Lung (tissue), 12 donors: ENCODE data around the gene EIF3K. TPM values are rescaled to one million over a fixed set of nuclear protein-coding genes. Genes with fewer than 3 reads are reported as not detected.
A peak's percentile ranks its signal among the peaks of the same experiment; 100 is the strongest.

Source experiments
- ATAC-seq: fragments of 200-7000 bp; cut with Tn5 transposase; one replicate; pipeline ENCODE4 v1.9.1; 2020; ENCODE audit warnings: moderate number of reproducible peaks; ENCODE audit not compliant: insufficient read depth, low FRiP score
- DNase-seq, 3 donors: peaks; one replicate each; pipeline ENCODE4 v3.0.0-alpha.2; 2013 to 2017
- H3K27ac ChIP-seq, 2 donors: one replicate each; pipeline ENCODE4 v1.5.1; 2013; ENCODE audit warnings: mild to moderate bottlenecking in 2 of 2, moderate library complexity in 2 of 2, control low read depth in 1 of 2, inconsistent platforms in 1 of 2, low read depth in 1 of 2, low read length in 1 of 2
- H3K27me3 ChIP-seq, 3 donors: one replicate each; pipeline ENCODE4 v1.5.1; 2013; ENCODE audit warnings: low read length in 2 of 3; ENCODE audit not compliant: control insufficient read depth in 3 of 3, insufficient read depth in 3 of 3
- H3K36me3 ChIP-seq, 4 donors: one replicate each; pipeline ENCODE4 v1.5.1; 2013; ENCODE audit warnings: low read length in 4 of 4, mild to moderate bottlenecking in 1 of 4, moderate library complexity in 1 of 4; ENCODE audit not compliant: control insufficient read depth in 4 of 4, insufficient read depth in 4 of 4
- H3K4me1 ChIP-seq, 5 donors: one replicate each; pipeline ENCODE4 v1.5.1; 2013; ENCODE audit warnings: low read length in 5 of 5, mild to moderate bottlenecking in 2 of 5, moderate library complexity in 1 of 5; ENCODE audit not compliant: control insufficient read depth in 5 of 5, insufficient read depth in 5 of 5
- H3K4me3 ChIP-seq: one replicate; pipeline ENCODE4 v1.5.1; 2013; ENCODE audit warnings: mild to moderate bottlenecking, control low read depth, moderate library complexity
- H3K9ac ChIP-seq, 2 donors: one replicate each; pipeline ENCODE4 v1.5.1; 2013; ENCODE audit warnings: low read length in 2 of 2, control low read depth in 1 of 2; ENCODE audit not compliant: insufficient read depth in 1 of 2
- H3K9me3 ChIP-seq, 4 donors: one replicate each; pipeline ENCODE4 v1.5.1; 2013; ENCODE audit warnings: low read length in 3 of 4, mild to moderate bottlenecking in 1 of 4, moderate library complexity in 1 of 4; ENCODE audit not compliant: control insufficient read depth in 4 of 4, insufficient read depth in 3 of 4
- WGBS, 2 donors: extraction: QIAGEN DNeasy Blood & Tissue Kit; methylation state at CpG; one replicate each; pipeline ENCODE4 v1.1.7; 2013; 5-methylcytosine and 5-hydroxymethylcytosine counted together
- polyA plus RNA-seq, 2 donors: library from polyadenylated mRNA; stranded (reverse); fragments of 200-250 nt; gene quantifications; one replicate each; pipeline ENCODE4 v1.2.1, GENCODE V29; 2013
- total RNA-seq, 2 donors: library from RNA; depleted of rRNA in 1 of 2; stranded (reverse); fragments of >200 nt in 1 of 2; gene quantifications; one replicate each; pipeline ENCODE4 v1.2.1, GENCODE V29; 2014 to 2021
- TF ChIP-seq, protein P1 (sequence below): IDR thresholded peaks from 2 replicates; pipeline ENCODE4 v1.5.1; 2012; ENCODE audit warnings: mild to moderate bottlenecking; ENCODE audit errors: control extremely low read depth, extremely low read depth
- donor health status: control.
- donor health status: control.
- donor health status: Bipolar disorder and iron deficiency.
- donor health status: healthy.
- donor health status: DM: yes; HTN: yes; CAD: no.

EIF3K gene
- total and polyA plus RNA-seq, 4 donors: 142 to 344 (median 255) TPM

DNA sequence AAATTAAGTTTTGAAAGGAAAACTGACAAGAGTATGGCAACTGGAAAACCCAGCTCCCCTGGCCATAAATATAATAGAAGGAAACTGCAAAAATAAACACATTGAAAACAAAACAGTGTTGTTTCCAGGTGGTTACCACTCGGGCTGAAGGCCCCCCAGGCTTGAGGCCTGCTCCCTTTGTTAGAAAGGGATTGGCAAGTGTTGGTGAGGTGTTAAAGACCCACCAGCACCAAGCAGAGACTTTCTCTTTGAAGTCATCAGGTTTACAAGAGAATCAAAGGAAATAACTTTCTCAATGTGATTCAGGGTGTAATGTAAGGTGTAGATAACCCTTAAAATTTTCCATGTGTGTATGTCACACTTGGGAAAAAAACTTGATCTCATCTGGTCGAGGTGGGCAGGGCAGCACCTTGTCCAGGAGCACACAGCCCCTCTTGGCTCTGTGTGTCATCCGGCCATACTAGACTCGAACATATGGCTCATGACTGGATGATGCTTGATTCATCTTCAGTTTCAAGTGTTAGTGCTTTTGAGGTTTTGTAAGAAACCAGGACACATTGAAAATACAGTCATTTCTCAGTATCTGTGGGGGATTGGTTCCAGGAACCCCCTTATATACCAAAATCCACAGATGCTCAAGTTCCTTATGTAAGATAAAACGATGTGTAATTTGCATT, 36.3 kb downstream of the EIF3K start:
- Histone ChIP-seq H3K4me3 (no peak overlapping the region), H3K36me3 (peaks cover 0 to 5% (median 2%) of the 10 kb centered on the region in 4 donors), H3K27ac (peak overlapping the region; percentile 76 to 99), H3K9ac (peak overlapping the region in 1 of 2 donors; percentile 28), H3K9me3 (no peaks in the 10 kb centered on the region), H3K4me1 (peaks cover 36 to 81% (median 62%) of the 10 kb centered on the region in 5 donors), H3K27me3 (no peaks in the 10 kb centered on the region)
- 48 to 61% methylated on average over 5 of the region's 5 CpGs for WGBS, 2 donors
- no peak for DNase-seq
- no peak for ATAC-seq
- TF ChIP-seq, protein P1, sequence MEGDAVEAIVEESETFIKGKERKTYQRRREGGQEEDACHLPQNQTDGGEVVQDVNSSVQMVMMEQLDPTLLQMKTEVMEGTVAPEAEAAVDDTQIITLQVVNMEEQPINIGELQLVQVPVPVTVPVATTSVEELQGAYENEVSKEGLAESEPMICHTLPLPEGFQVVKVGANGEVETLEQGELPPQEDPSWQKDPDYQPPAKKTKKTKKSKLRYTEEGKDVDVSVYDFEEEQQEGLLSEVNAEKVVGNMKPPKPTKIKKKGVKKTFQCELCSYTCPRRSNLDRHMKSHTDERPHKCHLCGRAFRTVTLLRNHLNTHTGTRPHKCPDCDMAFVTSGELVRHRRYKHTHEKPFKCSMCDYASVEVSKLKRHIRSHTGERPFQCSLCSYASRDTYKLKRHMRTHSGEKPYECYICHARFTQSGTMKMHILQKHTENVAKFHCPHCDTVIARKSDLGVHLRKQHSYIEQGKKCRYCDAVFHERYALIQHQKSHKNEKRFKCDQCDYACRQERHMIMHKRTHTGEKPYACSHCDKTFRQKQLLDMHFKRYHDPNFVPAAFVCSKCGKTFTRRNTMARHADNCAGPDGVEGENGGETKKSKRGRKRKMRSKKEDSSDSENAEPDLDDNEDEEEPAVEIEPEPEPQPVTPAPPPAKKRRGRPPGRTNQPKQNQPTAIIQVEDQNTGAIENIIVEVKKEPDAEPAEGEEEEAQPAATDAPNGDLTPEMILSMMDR: no peak

DNA sequence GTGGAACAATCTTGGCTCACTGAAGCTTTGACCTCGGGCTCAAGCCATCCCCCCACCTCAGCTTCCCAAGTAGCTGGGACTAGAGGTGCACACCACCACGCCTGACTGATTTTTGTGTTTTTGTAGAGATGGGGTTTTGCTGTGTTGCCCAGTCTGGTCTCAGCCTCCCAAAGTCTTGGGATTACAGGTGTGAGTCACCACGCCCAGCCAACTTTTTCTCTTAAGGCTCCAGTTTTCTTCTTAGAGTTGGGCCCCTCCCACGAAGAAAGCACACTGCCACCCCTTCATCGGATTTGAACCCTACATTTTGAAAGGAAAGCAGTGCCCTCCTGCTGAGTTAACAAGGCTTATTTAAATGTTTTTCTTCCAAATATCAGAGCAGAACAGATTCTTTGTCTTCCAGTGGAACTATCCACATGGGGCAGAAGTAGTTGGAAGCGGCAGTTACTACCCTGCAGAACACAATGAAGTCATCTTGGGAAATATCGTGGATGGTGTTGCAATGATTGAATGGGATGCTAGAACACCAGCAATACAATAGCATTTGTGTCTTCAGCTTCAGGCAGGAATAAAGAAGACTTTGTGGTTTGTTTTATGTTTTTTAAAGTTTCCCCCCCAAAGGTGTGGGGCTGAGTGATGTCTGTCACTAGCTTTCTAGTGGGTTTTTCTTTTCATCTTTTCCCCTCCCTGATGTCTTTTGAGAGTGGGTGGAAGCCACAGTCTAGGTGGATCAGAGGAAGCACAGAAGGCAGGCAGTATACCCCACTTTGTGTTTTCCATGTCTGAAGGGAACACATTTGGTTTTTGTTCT, 37.4 kb downstream of the EIF3K start:
- WGBS, 2 donors: 58 to 62% methylated on average over 7 of the region's 7 CpGs
- Histone ChIP-seq H3K9ac (no peak overlapping the region), H3K9me3 (no peaks in the 10 kb centered on the region), H3K4me3 (no peak overlapping the region), H3K36me3 (peaks cover 0 to 10% (median 2%) of the 10 kb centered on the region in 4 donors), H3K27me3 (no peaks in the 10 kb centered on the region), H3K4me1 (peaks cover 34 to 76% (median 60%) of the 10 kb centered on the region in 5 donors), H3K27ac (peak overlapping the region; percentile 42 to 82)
- ATAC-seq: no peak
- no peak for DNase-seq
- TF ChIP-seq, protein P1: no peak

DNA sequence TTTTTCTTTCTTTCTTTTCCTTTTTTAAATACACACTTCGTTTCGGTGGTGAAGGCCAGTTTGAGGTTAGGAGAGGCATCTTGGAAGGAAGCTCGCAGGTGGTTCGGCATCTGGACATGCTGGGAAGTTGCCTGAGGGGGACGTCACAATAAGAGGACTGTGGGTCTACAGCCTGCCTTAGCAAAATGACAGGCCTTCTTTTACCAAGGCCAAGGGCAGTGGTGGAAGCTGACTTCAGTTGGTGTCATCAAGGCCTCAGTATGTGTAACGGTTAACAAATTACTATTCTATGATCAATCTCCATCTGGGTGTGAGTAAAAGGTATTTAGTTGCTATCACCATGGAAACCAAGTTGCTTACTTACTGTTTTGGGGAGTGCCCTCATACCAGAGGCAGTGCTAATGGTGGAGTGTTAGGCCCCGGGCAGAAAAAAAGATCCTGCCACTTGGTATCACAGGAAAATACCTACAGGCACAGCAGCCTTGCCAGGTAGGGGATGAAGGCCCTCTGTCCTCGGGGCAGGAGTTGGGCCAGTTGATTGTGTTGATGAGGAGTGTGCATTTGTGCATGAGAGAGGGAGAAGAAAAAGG, 38.7 kb downstream of the EIF3K start:
- ATAC-seq (no peak), DNase-seq (peak in 1 of 3 donors; percentile 37)
- H3K4me1 ChIP-seq: peaks cover 30 to 72% (median 55%) of the 10 kb centered on the region in 5 donors
- peaks cover 0 to 10% (median 2%) of the 10 kb centered on the region in 4 donors for H3K36me3 ChIP-seq
- peak overlapping the region; percentile 81 to 96 for H3K27ac ChIP-seq
- TF ChIP-seq, protein P1: no peak
- H3K4me3 ChIP-seq: no peak overlapping the region
- H3K9ac ChIP-seq: peak overlapping the region; percentile 3 to 76
- H3K9me3 ChIP-seq: no peaks in the 10 kb centered on the region
- H3K27me3 ChIP-seq: no peaks in the 10 kb centered on the region
- WGBS, 2 donors: 59 to 68% methylated on average over 8 of the region's 8 CpGs
